Glutamatergic neuron (in vitro differentiated cells): Measurements from ENCODE around the gene MIPEP. TPM values are rescaled to one million over a fixed set of nuclear protein-coding genes. Genes with fewer than 3 reads are reported as not detected.

Source experiments
- DNase-seq: peaks from one replicate; pipeline ENCODE4 v3.0.0; 2022
- H3K27ac Mint-ChIP-seq: one replicate; pipeline ENCODE4 v1.8.0; 2020; ENCODE audit warnings: mild to moderate bottlenecking, mixed read lengths, inconsistent platforms; ENCODE audit not compliant: unreplicated experiment
- H3K27me3 Mint-ChIP-seq: one replicate; pipeline ENCODE4 v1.8.0; 2020; ENCODE audit warnings: mild to moderate bottlenecking, moderate library complexity, mixed read lengths, inconsistent platforms; ENCODE audit not compliant: unreplicated experiment
- H3K36me3 Mint-ChIP-seq: one replicate; pipeline ENCODE4 v1.8.0; 2020; ENCODE audit warnings: mild to moderate bottlenecking, mixed read lengths, inconsistent platforms; ENCODE audit not compliant: unreplicated experiment
- H3K4me1 Mint-ChIP-seq: one replicate; pipeline ENCODE4 v1.8.0; 2020; ENCODE audit warnings: mild to moderate bottlenecking, low read depth, mixed read lengths, inconsistent platforms; ENCODE audit not compliant: unreplicated experiment
- H3K4me3 Mint-ChIP-seq: one replicate; pipeline ENCODE4 v1.8.0; 2020; ENCODE audit warnings: mild to moderate bottlenecking, mixed read lengths, inconsistent platforms; ENCODE audit not compliant: unreplicated experiment
- H3K9me3 Mint-ChIP-seq: one replicate; pipeline ENCODE4 v1.8.0; 2020; ENCODE audit warnings: mild to moderate bottlenecking, moderate library complexity, mixed read lengths, inconsistent platforms; ENCODE audit not compliant: unreplicated experiment
- total RNA-seq: library from RNA; stranded (reverse); fragmentation: NEBNext Ultra II Directional; extraction: Animal tissue kit (Norgen Biotek cat#: 25700); gene quantifications from one replicate; pipeline ENCODE4 v1.2.1, GENCODE V29; 2021; ENCODE audit not compliant: unreplicated experiment
- TF ChIP-seq, protein P1 (sequence below): fragments of 200-600 bp; sonication (generic); IDR thresholded peaks from one replicate; pipeline ENCODE4 v1.5.0; 2021; ENCODE audit not compliant: partially characterized antibody, unreplicated experiment

MIPEP gene
- total RNA-seq, 1 donor from 2014 or later: 7.1 TPM

- Mint-ChIP-seq H3K27me3 (no peaks in the 10 kb centered on the region), H3K9me3 (no peaks in the 10 kb centered on the region), H3K4me1 (peaks cover 7% of the 10 kb centered on the region), H3K36me3 (no peaks in the 10 kb centered on the region), H3K4me3 (no peak overlapping the region), H3K27ac (no peak overlapping the region)
- TF ChIP-seq, protein P1, sequence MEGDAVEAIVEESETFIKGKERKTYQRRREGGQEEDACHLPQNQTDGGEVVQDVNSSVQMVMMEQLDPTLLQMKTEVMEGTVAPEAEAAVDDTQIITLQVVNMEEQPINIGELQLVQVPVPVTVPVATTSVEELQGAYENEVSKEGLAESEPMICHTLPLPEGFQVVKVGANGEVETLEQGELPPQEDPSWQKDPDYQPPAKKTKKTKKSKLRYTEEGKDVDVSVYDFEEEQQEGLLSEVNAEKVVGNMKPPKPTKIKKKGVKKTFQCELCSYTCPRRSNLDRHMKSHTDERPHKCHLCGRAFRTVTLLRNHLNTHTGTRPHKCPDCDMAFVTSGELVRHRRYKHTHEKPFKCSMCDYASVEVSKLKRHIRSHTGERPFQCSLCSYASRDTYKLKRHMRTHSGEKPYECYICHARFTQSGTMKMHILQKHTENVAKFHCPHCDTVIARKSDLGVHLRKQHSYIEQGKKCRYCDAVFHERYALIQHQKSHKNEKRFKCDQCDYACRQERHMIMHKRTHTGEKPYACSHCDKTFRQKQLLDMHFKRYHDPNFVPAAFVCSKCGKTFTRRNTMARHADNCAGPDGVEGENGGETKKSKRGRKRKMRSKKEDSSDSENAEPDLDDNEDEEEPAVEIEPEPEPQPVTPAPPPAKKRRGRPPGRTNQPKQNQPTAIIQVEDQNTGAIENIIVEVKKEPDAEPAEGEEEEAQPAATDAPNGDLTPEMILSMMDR: no peak
- DNase-seq: no peak
Observed at GRCh38 chr13:23822252-23822824, 66.9 kb downstream of the MIPEP start.

GRCh38 chr13:23820530-23820929, 68.7 kb downstream of the MIPEP start:
- no peak for DNase-seq
- TF ChIP-seq, protein P1: no peak
- H3K4me3 Mint-ChIP-seq: no peak overlapping the region
- H3K36me3 Mint-ChIP-seq: no peaks in the 10 kb centered on the region
- H3K27me3 Mint-ChIP-seq: no peaks in the 10 kb centered on the region
- H3K27ac Mint-ChIP-seq: no peak overlapping the region
- H3K4me1 Mint-ChIP-seq: peaks cover 7% of the 10 kb centered on the region
- H3K9me3 Mint-ChIP-seq: no peaks in the 10 kb centered on the region

- Mint-ChIP-seq H3K4me3 (no peak overlapping the region), H3K27me3 (no peaks in the 10 kb centered on the region), H3K27ac (no peak overlapping the region), H3K36me3 (no peaks in the 10 kb centered on the region), H3K4me1 (peaks cover 7% of the 10 kb centered on the region), H3K9me3 (no peaks in the 10 kb centered on the region)
- TF ChIP-seq, protein P1: no peak
- DNase-seq: no peak
Observed at GRCh38 chr13:23817830-23818229, 71.4 kb downstream of the MIPEP start.

DNA sequence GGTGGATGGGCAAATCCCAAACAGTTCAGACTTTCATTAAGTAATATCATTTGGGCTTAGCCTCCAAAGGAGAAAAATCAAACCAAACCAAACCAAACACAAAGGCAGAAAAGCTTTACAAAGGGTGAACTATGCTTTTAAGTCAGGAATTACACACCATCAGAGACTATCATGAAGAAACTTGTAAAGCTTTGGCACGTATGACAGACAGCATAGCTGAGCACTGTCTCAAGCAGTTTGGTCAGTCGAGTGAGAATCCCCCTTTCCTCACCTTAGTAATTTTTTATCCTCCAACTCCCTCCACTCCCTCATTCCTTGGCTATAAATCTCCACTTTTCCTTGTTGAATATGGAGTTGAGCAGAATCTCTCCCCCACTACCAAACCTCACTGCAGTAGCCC, 72.1 kb downstream of the MIPEP start:
- TF ChIP-seq, protein P1: no peak
- DNase-seq: no peak
- H3K9me3 Mint-ChIP-seq: no peaks in the 10 kb centered on the region
- H3K36me3 Mint-ChIP-seq: no peaks in the 10 kb centered on the region
- H3K4me3 Mint-ChIP-seq: no peak overlapping the region
- H3K4me1 Mint-ChIP-seq: peaks cover 5% of the 10 kb centered on the region
- no peaks in the 10 kb centered on the region for H3K27me3 Mint-ChIP-seq
- no peak overlapping the region for H3K27ac Mint-ChIP-seq

GRCh38 chr13:23813635-23814034, 75.6 kb downstream of the MIPEP start:
- no peak overlapping the region for H3K27ac Mint-ChIP-seq
- H3K4me3 Mint-ChIP-seq: no peak overlapping the region

More at GRCh38 chr13:23813635-23814034, 75.6 kb downstream of the MIPEP start:
- Mint-ChIP-seq H3K9me3 (no peaks in the 10 kb centered on the region), H3K4me1 (no peaks in the 10 kb centered on the region), H3K36me3 (no peaks in the 10 kb centered on the region), H3K27me3 (no peaks in the 10 kb centered on the region)
- TF ChIP-seq, protein P1: no peak
- no peak for DNase-seq
